WTC11 (cell line): ENCODE data around the gene PRPF31. TPM values are rescaled to one million over a fixed set of nuclear protein-coding genes. Genes with fewer than 3 reads are reported as not detected.
"Not testable (repeated sequence)": the region's sequence is repeated elsewhere in the genome, so short reads cannot be mapped to it uniquely, and the experiment has no call there.

Source experiments
- ATAC-seq: fragments of 200-7000 bp; cut with Tn5 transposase; 2 replicates; pipeline ENCODE4 v1.10.0; 2021; ENCODE audit warnings: mild to moderate bottlenecking, moderate library complexity
- CTCF ChIA-PET: fragments of 300-600 bp; sonication (Branson Sonifier 250); formaldehyde crosslinking; loops from one replicate; lab custom pipeline; 2021; ENCODE audit warnings: antibody characterized with exemption; lab: Charles Lee
- POLR2A ChIA-PET: fragments of 350-600 bp; sonication (Branson Sonifier 250); formaldehyde crosslinking; loops from one replicate; lab custom pipeline; 2021; ENCODE audit warnings: antibody characterized with exemption; lab: Charles Lee
- DNase-seq: peaks from one replicate; pipeline ENCODE4 v3.0.0; 2021; ENCODE audit warnings: low spot score
- H3K27ac Mint-ChIP-seq: 2 replicates; pipeline ENCODE4 v1.8.0; 2021; ENCODE audit warnings: mixed read lengths
- H3K27me3 Mint-ChIP-seq: 2 replicates; pipeline ENCODE4 v1.8.0; 2021; ENCODE audit warnings: low read depth, mild to moderate bottlenecking, moderate library complexity, mixed read lengths
- H3K36me3 Mint-ChIP-seq: 2 replicates; pipeline ENCODE4 v1.8.0; 2021; ENCODE audit warnings: mixed read lengths
- H3K4me1 Mint-ChIP-seq: 2 replicates; pipeline ENCODE4 v1.8.0; 2022; ENCODE audit warnings: mixed read lengths
- H3K4me3 Mint-ChIP-seq: 2 replicates; pipeline ENCODE4 v1.8.0; 2021; ENCODE audit warnings: mild to moderate bottlenecking, moderate library complexity, mixed read lengths
- H3K9me3 Mint-ChIP-seq: 2 replicates; pipeline ENCODE4 v1.8.0; 2021; ENCODE audit warnings: mixed read lengths
- ARID4B ChIP-seq: sonication (generic); formaldehyde crosslinking; IDR thresholded peaks from 2 replicates; pipeline ENCODE4 v1.8.0; 2023; ENCODE audit warnings: missing genetic modification reagents, mild to moderate bottlenecking, borderline replicate concordance
- ATF6 ChIP-seq: sonication (generic); formaldehyde crosslinking; IDR thresholded peaks from 2 replicates; pipeline ENCODE4 v1.8.1; 2023; ENCODE audit warnings: mild to moderate bottlenecking, missing genetic modification reagents
- CBFB ChIP-seq: sonication (generic); formaldehyde crosslinking; IDR thresholded peaks from 2 replicates; pipeline ENCODE4 v1.8.1; 2022; ENCODE audit warnings: mild to moderate bottlenecking, low read depth, missing genetic modification reagents
- ESRRA ChIP-seq: sonication (generic); formaldehyde crosslinking; IDR thresholded peaks from 2 replicates; pipeline ENCODE4 v1.8.1; 2022; ENCODE audit warnings: mild to moderate bottlenecking, missing genetic modification reagents, borderline replicate concordance
- ETV6 ChIP-seq: sonication (generic); formaldehyde crosslinking; IDR thresholded peaks from 2 replicates; pipeline ENCODE4 v1.8.1; 2022; ENCODE audit warnings: mild to moderate bottlenecking, missing genetic modification reagents
- FOXK1 ChIP-seq: sonication (generic); formaldehyde crosslinking; IDR thresholded peaks from 2 replicates; pipeline ENCODE4 v1.8.0; 2022; ENCODE audit warnings: mild to moderate bottlenecking, moderate library complexity, missing genetic modification reagents
- IRF1 ChIP-seq: sonication (generic); formaldehyde crosslinking; IDR thresholded peaks from 2 replicates; pipeline ENCODE4 v1.8.0; 2023; ENCODE audit warnings: missing genetic modification reagents
- MYBL2 ChIP-seq: sonication (generic); formaldehyde crosslinking; IDR thresholded peaks from 2 replicates; pipeline ENCODE4 v1.8.1; 2023; ENCODE audit warnings: mild to moderate bottlenecking, moderate library complexity, missing genetic modification reagents
- NFE2L1 ChIP-seq: sonication (generic); formaldehyde crosslinking; IDR thresholded peaks from 2 replicates; pipeline ENCODE4 v1.8.1; 2023; ENCODE audit warnings: missing genetic modification reagents
- NR2C2 ChIP-seq: sonication (generic); formaldehyde crosslinking; IDR thresholded peaks from 2 replicates; pipeline ENCODE4 v1.8.0; 2022; ENCODE audit warnings: mild to moderate bottlenecking, missing genetic modification reagents
- NR3C1 ChIP-seq: sonication (generic); formaldehyde crosslinking; conservative IDR thresholded peaks from 2 replicates; pipeline ENCODE4 v1.8.1; 2023; ENCODE audit warnings: low read depth, mild to moderate bottlenecking, missing genetic modification reagents
- SMAD4 ChIP-seq: sonication (generic); formaldehyde crosslinking; IDR thresholded peaks from 2 replicates; pipeline ENCODE4 v1.8.0; 2022; ENCODE audit warnings: mild to moderate bottlenecking, missing genetic modification reagents
- TP53 ChIP-seq: sonication (generic); formaldehyde crosslinking; IDR thresholded peaks from 2 replicates; pipeline ENCODE4 v1.8.1; 2023; ENCODE audit warnings: mild to moderate bottlenecking, missing genetic modification reagents
- ZBTB21 ChIP-seq: sonication (generic); formaldehyde crosslinking; IDR thresholded peaks from 2 replicates; pipeline ENCODE4 v1.8.1; 2023; ENCODE audit warnings: mild to moderate bottlenecking, missing genetic modification reagents, borderline replicate concordance
- ZBTB43 ChIP-seq: sonication (generic); formaldehyde crosslinking; IDR thresholded peaks from 2 replicates; pipeline ENCODE4 v1.8.1; 2023; ENCODE audit warnings: mild to moderate bottlenecking, missing genetic modification reagents
- ZNF121 ChIP-seq: sonication (generic); formaldehyde crosslinking; IDR thresholded peaks from 2 replicates; pipeline ENCODE4 v1.8.0; 2023; ENCODE audit warnings: missing genetic modification reagents
- ZNF219 ChIP-seq: sonication (generic); formaldehyde crosslinking; IDR thresholded peaks from 2 replicates; pipeline ENCODE4 v1.8.0; 2023; ENCODE audit warnings: missing genetic modification reagents, mild to moderate bottlenecking, borderline replicate concordance
- ZNF263 ChIP-seq: sonication (generic); formaldehyde crosslinking; IDR thresholded peaks from 2 replicates; pipeline ENCODE4 v1.8.1; 2022; ENCODE audit warnings: low read depth, mild to moderate bottlenecking, moderate library complexity, missing genetic modification reagents
- ZNF317 ChIP-seq: sonication (generic); formaldehyde crosslinking; IDR thresholded peaks from 2 replicates; pipeline ENCODE4 v1.8.1; 2023; ENCODE audit warnings: low read depth, mild to moderate bottlenecking, moderate library complexity, missing genetic modification reagents, borderline replicate concordance
- ZNF423 ChIP-seq: fragments of 250-450 bp; sonication (Bioruptor Pico); IDR thresholded peaks from 2 replicates; pipeline ENCODE4 v2.1.2; 2022; ENCODE audit warnings: mild to moderate bottlenecking, moderate library complexity
- total RNA-seq: library from RNA; stranded (reverse); gene quantifications from 3 replicates; pipeline ENCODE4 v1.2.3, GENCODE V29; 2021

PRPF31 gene
- total RNA-seq, 1 experiment from 2014 or later = 92.8 TPM

- Mint-ChIP-seq H3K27me3 (peaks cover 34% of the 10 kb centered on the region), H3K36me3 (no peaks in the 10 kb centered on the region; the same call in 1 of the 2 replicates), H3K4me3 (peak overlapping the region; percentile 77), H3K27ac (no peak overlapping the region), H3K9me3 (peaks cover 3% of the 10 kb centered on the region; the same call in 1 of the 2 replicates), H3K4me1 (peaks cover 5% of the 10 kb centered on the region)
- DNase-seq (no peak), ATAC-seq (no peak)
- CTCF ChIA-PET = interaction anchor here (0.6 to 3.9 kb wide), 18 partner anchors 8 to 852 kb away, joined by 3 to 68 read pairs (median 3); partner anchors contain the start of genes CNOT3 and NLRP7
- TF ChIP-seq ZNF263 (CRISPR knock-in tag) = peak; percentile 90
- TF ChIP-seq ATF6 (CRISPR knock-in tag) = no peak
- TF ChIP-seq ZBTB21 (CRISPR knock-in tag) = no peak
- no peak for TF ChIP-seq ZNF317
- TF ChIP-seq NR3C1 = no peak
- TF ChIP-seq ETV6 (CRISPR knock-in tag) = no peak
- POLR2A ChIA-PET = interaction anchor here (0.6 to 1.3 kb wide), 3 partner anchors 78 to 153 kb away, joined by 3 read pairs; partner anchors contain the start of gene TMC4
These were observed 20.3 kb upstream of the PRPF31 start for GRCh38 chr19:54095136-54095858.

GRCh38 chr19:54095859-54096616 lies 19.5 kb upstream of the PRPF31 start:
- H3K27ac Mint-ChIP-seq = not testable (repeated sequence)
- CTCF ChIA-PET = interaction anchor here (0.6 to 3.9 kb wide), 21 partner anchors 9 to 851 kb away, joined by 3 to 68 read pairs (median 3); partner anchors contain the start of genes CNOT3, NLRP7 and VSTM1
- peaks cover 34% of the 10 kb centered on the region for H3K27me3 Mint-ChIP-seq
- TF ChIP-seq ZBTB43 (peak; percentile 89; the same call in 1 of the 2 replicates), ARID4B (CRISPR knock-in tag) (peak; percentile 84; the same call in 1 of the 2 replicates), ESRRA (CRISPR knock-in tag) (peak; percentile 86; the same call in 1 of the 2 replicates), ZNF219 (peak; percentile 89; the same call in 1 of the 2 replicates), IRF1 (peak; percentile 73; the same call in 1 of the 2 replicates), ZNF121 (CRISPR knock-in tag) (peak; percentile 63; the same call in 1 of the 2 replicates), MYBL2 (CRISPR knock-in tag) (peak; percentile 84), FOXK1 (CRISPR knock-in tag) (0 out of 2 replicates have a peak, but pooled peaks have one; percentile 37), NR3C1 (0 out of 2 replicates have a peak, but pooled peaks have one; percentile 86), NR2C2 (0 out of 2 replicates have a peak, but pooled peaks have one; percentile 24), CBFB (CRISPR knock-in tag) (0 out of 2 replicates have a peak, but pooled peaks have one; percentile 36), ZNF423 (0 out of 2 replicates have a peak, but pooled peaks have one; percentile 28), TP53 (peak; percentile 77; the same call in 1 of the 2 replicates), NFE2L1 (CRISPR knock-in tag) (peak; percentile 89), SMAD4 (CRISPR knock-in tag) (peak; percentile 64; the same call in 1 of the 2 replicates)

More at GRCh38 chr19:54095859-54096616, 19.5 kb upstream of the PRPF31 start:
- peak; percentile 76 for ATAC-seq
- H3K9me3 Mint-ChIP-seq, H3K4me1 Mint-ChIP-seq, H3K36me3 Mint-ChIP-seq: not testable (repeated sequence)
- DNase-seq = peak; percentile 60
- POLR2A ChIA-PET = interaction anchor here (0.6 to 1.3 kb wide), 3 partner anchors 77 to 154 kb away, joined by 3 read pairs; partner anchors contain the start of gene TMC4
- peak overlapping the region; percentile 77 for H3K4me3 Mint-ChIP-seq
